Measurements from ENCODE around the gene ITGA11.

The ITGA11 gene

DNA sequence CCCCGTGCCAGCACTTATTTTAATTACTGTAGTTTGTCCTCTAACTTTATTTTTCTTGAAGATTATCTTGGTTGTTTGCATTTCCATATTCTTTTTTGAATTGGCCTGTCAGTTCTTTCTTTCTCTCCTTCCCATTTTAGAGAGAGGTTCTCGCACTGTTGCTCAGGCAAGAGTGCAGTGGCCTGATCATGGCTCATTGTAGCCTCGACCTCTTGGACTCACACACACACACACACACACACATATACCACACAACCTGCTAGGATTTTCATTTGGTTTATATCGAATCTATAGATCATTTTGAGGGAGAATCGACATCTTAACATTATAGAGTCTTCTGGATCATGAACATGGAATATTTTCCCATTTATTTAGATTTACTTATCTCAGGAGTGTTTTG, 145.7 kb downstream of the ITGA11 start:
- Histone ChIP-seq H3K27ac (ENCODE audit: low read depth, low read length) (no peak overlapping the region), H3K9me3 (ENCODE audit: insufficient read depth, low read depth, low read length) (0 out of 2 replicates have a peak, but pooled peaks cover 5% of the 10 kb centered on the region), H3K27me3 (ENCODE audit: insufficient read depth, low read length) (no peaks in the 10 kb centered on the region), H3K9ac (ENCODE audit: low read depth, low read length) (no peak overlapping the region), H3K4me1 (ENCODE audit: insufficient read depth, low read length) (peaks cover 42% of the 10 kb centered on the region), H3K36me3 (ENCODE audit: insufficient read depth, low read length) (peaks cover 45% of the 10 kb centered on the region), H3K4me3 (ENCODE audit: low read length) (no peak overlapping the region)
- WGBS = 96% methylated on average over 2 of the region's 5 CpGs

- Histone ChIP-seq H3K9ac (ENCODE audit: low read depth, low read length) (no peak overlapping the region), H3K4me1 (ENCODE audit: insufficient read depth, low read length) (peaks cover 46% of the 10 kb centered on the region), H3K27me3 (ENCODE audit: insufficient read depth, low read length) (no peaks in the 10 kb centered on the region), H3K36me3 (ENCODE audit: insufficient read depth, low read length) (peaks cover 36% of the 10 kb centered on the region), H3K4me3 (ENCODE audit: low read length) (peak overlapping the region; percentile 10; the same call in 1 of the 2 replicates), H3K27ac (ENCODE audit: low read depth, low read length) (no peak overlapping the region), H3K9me3 (ENCODE audit: insufficient read depth, low read depth, low read length) (0 out of 2 replicates have a peak, but pooled peaks cover 5% of the 10 kb centered on the region)
- WGBS = 91% methylated on average over 4 of the region's 5 CpGs
Observed at GRCh38 chr15:68285259-68285980, 146.5 kb downstream of the ITGA11 start.

GRCh38 chr15:68284616-68285258, 147.2 kb downstream of the ITGA11 start:
- Histone ChIP-seq H3K4me1 (ENCODE audit: insufficient read depth, low read length) (peaks cover 53% of the 10 kb centered on the region), H3K36me3 (ENCODE audit: insufficient read depth, low read length) (peaks cover 33% of the 10 kb centered on the region), H3K27me3 (ENCODE audit: insufficient read depth, low read length) (no peaks in the 10 kb centered on the region), H3K9ac (ENCODE audit: low read depth, low read length) (no peak overlapping the region), H3K9me3 (ENCODE audit: insufficient read depth, low read depth, low read length) (0 out of 2 replicates have a peak, but pooled peaks cover 5% of the 10 kb centered on the region), H3K4me3 (ENCODE audit: low read length) (no peak overlapping the region), H3K27ac (ENCODE audit: low read depth, low read length) (no peak overlapping the region)
- WGBS = 87% methylated on average over 6 of the region's 7 CpGs

GRCh38 chr15:68283401-68283800, 148.6 kb downstream of the ITGA11 start:
- peaks cover 24% of the 10 kb centered on the region for H3K36me3 ChIP-seq (ENCODE audit: insufficient read depth, low read length)
- WGBS = 100% methylated on average over 1 of the region's 2 CpGs

GRCh38 chr15:68281008-68281407, 151.0 kb downstream of the ITGA11 start:
- Histone ChIP-seq H3K36me3 (ENCODE audit: insufficient read depth, low read length) (peaks cover 21% of the 10 kb centered on the region), H3K27me3 (ENCODE audit: insufficient read depth, low read length) (no peaks in the 10 kb centered on the region), H3K9me3 (ENCODE audit: insufficient read depth, low read depth, low read length) (0 out of 2 replicates have a peak, but pooled peaks cover 5% of the 10 kb centered on the region), H3K4me3 (ENCODE audit: low read length) (peak overlapping the region; percentile 85), H3K4me1 (ENCODE audit: insufficient read depth, low read length) (peaks cover 52% of the 10 kb centered on the region), H3K27ac (ENCODE audit: low read depth, low read length) (no peak overlapping the region), H3K9ac (ENCODE audit: low read depth, low read length) (no peak overlapping the region)
- WGBS = no CpG with 5 or more reads among the region's 1 CpG

More at GRCh38 chr15:68283401-68283800, 148.6 kb downstream of the ITGA11 start:
- Histone ChIP-seq H3K4me3 (ENCODE audit: low read length) (no peak overlapping the region), H3K9ac (ENCODE audit: low read depth, low read length) (no peak overlapping the region), H3K27ac (ENCODE audit: low read depth, low read length) (no peak overlapping the region), H3K27me3 (ENCODE audit: insufficient read depth, low read length) (no peaks in the 10 kb centered on the region), H3K9me3 (ENCODE audit: insufficient read depth, low read depth, low read length) (0 out of 2 replicates have a peak, but pooled peaks cover 5% of the 10 kb centered on the region), H3K4me1 (ENCODE audit: insufficient read depth, low read length) (peaks cover 58% of the 10 kb centered on the region)

DNA sequence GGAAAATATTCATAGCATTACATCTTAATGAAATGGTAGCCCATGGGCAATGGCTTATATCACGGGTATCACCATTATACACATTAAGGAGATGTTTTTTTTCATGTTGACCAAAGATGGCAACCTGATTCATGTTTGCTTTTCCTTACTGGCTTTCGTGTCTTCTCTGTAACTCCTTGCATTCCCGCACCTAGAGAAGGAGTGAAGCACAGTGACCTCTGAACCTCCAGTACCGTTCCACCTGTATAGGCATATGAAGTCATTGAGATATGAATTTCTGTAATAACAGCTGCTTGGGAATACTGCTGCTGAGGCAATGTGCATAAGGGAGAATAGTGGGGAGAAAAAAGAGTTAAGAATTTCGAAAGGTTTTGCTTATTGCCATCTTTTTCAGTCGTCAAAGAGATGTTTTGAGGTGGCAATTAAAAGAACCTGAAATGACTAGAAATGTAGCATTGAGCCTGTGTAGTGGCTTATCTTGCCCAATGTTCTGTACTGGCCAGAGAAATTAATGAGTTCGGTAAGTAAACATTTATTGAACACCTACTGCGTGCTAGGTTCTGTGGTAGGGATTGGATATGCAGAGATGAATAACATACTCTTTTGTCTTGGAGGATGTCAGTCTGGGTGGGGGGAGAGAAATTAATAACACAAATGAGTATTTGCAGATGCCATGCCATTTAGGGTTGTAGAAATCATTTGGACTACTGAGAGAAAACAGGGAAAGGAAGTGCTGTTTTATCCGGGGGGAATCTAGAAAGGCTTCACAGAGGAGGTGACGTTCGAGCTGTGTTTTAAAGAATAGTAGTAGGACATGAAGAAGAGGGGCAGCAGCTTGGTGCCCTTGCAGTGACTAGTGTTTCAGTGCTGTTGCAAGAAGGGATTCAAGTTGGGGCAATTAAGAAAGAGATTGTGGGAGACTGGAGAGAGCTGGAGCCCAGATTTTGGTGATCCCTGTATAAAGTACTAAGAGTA, 151.9 kb downstream of the ITGA11 start:
- Histone ChIP-seq H3K9ac (ENCODE audit: low read depth, low read length) (peak overlapping the region; percentile 14; the same call in 1 of the 2 replicates), H3K4me3 (ENCODE audit: low read length) (peak overlapping the region; percentile 85), H3K36me3 (ENCODE audit: insufficient read depth, low read length) (peaks cover 16% of the 10 kb centered on the region), H3K27me3 (ENCODE audit: insufficient read depth, low read length) (no peaks in the 10 kb centered on the region), H3K27ac (ENCODE audit: low read depth, low read length) (no peak overlapping the region), H3K4me1 (ENCODE audit: insufficient read depth, low read length) (peaks cover 42% of the 10 kb centered on the region), H3K9me3 (ENCODE audit: insufficient read depth, low read depth, low read length) (0 out of 2 replicates have a peak, but pooled peaks cover 5% of the 10 kb centered on the region)
- WGBS = 34% methylated on average over 11 of the region's 11 CpGs

DNA sequence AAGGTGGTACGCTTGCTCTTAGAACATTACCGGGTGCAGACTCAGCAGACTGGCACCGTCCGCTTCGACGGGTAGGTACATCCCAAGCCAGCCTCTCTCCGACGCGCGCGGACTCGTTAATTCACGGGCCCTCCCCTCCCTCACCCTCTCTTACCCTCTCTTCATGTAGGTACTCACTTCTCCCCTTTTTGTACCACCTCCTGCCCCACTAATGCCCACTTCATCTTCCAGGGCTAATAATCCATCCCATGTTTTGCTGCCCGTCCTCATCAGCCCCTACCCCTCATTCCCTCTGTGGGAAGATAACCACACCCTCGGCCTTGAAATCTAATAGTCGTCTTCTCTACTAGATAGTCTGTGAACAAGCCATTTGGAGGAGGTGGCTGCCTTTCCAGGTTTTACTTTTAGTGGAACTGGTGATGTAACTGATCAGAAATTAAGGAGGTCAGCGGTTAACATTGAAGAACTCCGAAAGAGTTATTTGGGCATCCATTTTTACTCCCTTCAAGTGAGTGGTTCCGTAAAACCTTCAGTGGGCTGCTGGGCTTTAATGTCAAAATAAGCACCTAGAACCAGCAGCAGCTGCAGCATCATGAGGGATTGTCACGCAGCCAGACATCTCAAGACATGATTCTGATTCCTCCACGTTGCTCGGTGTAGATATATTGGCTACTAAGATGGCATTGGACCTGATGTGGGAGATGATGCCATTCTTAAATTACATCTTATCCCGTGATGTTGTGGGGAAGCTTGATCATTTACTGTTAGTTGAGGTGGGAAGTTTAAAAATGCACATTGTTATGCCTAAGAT, 153.2 kb downstream of the ITGA11 start:
- Histone ChIP-seq H3K27ac (ENCODE audit: low read depth, low read length) (peak overlapping the region; percentile 96; the same call in 1 of the 2 replicates), H3K9me3 (ENCODE audit: insufficient read depth, low read depth, low read length) (no peaks in the 10 kb centered on the region), H3K9ac (ENCODE audit: low read depth, low read length) (peak overlapping the region; percentile 85), H3K27me3 (ENCODE audit: insufficient read depth, low read length) (no peaks in the 10 kb centered on the region), H3K4me3 (ENCODE audit: low read length) (peak overlapping the region; percentile 85), H3K4me1 (ENCODE audit: insufficient read depth, low read length) (peaks cover 40% of the 10 kb centered on the region), H3K36me3 (ENCODE audit: insufficient read depth, low read length) (0 out of 2 replicates have a peak, but pooled peaks cover 4% of the 10 kb centered on the region)
- WGBS = 4% methylated on average over 23 of the region's 23 CpGs

DNA sequence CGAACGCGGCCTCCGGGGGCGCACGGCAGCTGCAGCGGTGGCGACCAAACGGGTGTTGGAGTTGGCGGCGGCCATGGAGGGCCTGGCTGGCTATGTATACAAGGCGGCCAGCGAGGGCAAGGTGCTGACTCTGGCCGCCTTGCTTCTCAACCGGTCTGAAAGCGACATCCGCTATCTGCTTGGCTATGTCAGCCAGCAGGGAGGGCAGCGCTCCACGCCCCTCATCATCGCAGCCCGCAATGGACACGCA, 153.7 kb downstream of the ITGA11 start:
- WGBS = under 1% methylated on average over 22 of the region's 22 CpGs

DNA sequence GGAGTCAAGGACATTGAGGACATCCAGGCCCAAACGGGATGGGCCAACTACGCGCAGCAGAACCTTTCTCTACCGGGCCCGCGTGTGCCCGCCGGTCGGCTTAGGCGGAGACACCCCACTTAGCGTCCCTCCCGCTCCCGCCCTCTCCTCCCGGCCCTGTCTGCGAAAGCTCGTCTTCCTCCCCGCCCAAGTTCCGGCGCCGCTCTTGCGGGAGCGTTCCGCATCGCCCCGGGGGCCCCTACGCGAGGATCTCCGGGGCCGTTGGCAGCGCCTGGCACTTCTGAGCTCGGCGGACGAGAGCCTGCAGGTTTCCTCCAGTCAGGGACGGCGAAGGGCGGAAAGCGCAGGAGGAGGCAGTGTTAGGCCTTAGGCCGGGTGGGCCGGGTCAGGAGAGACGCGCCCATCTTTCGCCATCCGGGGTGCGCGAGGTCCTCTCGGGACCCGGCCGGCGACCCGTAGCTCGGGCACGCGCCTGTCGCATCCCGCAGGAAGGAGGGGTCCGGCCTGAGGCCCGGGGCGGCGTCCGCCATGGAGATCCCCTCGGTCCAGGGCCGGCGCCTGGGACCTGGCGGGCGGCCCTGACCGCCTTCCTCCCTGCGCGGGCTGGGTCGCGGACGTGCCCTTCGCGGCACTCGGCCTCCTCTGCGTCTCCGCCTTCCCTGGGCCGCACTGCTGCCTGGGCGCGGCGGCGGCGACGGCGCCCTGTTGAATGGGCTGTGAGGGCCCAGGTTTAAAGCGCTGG, 154.2 kb downstream of the ITGA11 start, which contains the start of gene FEM1B:
Gene FEM1B, plus strand, starts transcription at position 143 of the 742 bp plus-strand sequence. CDS start 673 bp downstream, outside the sequence.
- no peaks in the 10 kb centered on the region for H3K9me3 ChIP-seq (ENCODE audit: insufficient read depth, low read depth, low read length)
- peak within 1 kb of the TSS; percentile 85 for H3K9ac ChIP-seq (ENCODE audit: low read depth, low read length)
- no peaks in the 10 kb centered on the region for H3K27me3 ChIP-seq (ENCODE audit: insufficient read depth, low read length)
- peaks cover 40% of the 10 kb centered on the region for H3K4me1 ChIP-seq (ENCODE audit: insufficient read depth, low read length)
- under 1% methylated on average over 85 of the region's 85 CpGs for WGBS
- H3K4me3 ChIP-seq (ENCODE audit: low read length) = peak within 1 kb of the TSS; percentile 85
- H3K36me3 ChIP-seq (ENCODE audit: insufficient read depth, low read length) = 0 out of 2 replicates have a peak, but pooled peaks cover 4% of the 10 kb centered on the region
- peak within 1 kb of the TSS; percentile 96 for H3K27ac ChIP-seq (ENCODE audit: low read depth, low read length)

More for the DNA sequence above, 153.7 kb downstream of the ITGA11 start:
- no peaks in the 10 kb centered on the region for H3K27me3 ChIP-seq (ENCODE audit: insufficient read depth, low read length)
- peaks cover 40% of the 10 kb centered on the region for H3K4me1 ChIP-seq (ENCODE audit: insufficient read depth, low read length)
- H3K4me3 ChIP-seq (ENCODE audit: low read length) = peak overlapping the region; percentile 85
- no peaks in the 10 kb centered on the region for H3K9me3 ChIP-seq (ENCODE audit: insufficient read depth, low read depth, low read length)
- peak overlapping the region; percentile 96 for H3K27ac ChIP-seq (ENCODE audit: low read depth, low read length)
- H3K36me3 ChIP-seq (ENCODE audit: insufficient read depth, low read length) = 0 out of 2 replicates have a peak, but pooled peaks cover 4% of the 10 kb centered on the region
- peak overlapping the region; percentile 85 for H3K9ac ChIP-seq (ENCODE audit: low read depth, low read length)
